SK-N-MC (cell line): Measurements from ENCODE around the gene CCDC142.

Source experiments
- EZH2 ChIP-seq: fragments of 200-600 bp; sonication (generic); IDR thresholded peaks from one replicate; pipeline ENCODE4 v1.6.1; 2017; ENCODE audit warnings: antibody characterized with exemption
- POLR2AphosphoS5 ChIP-seq: IDR thresholded peaks from 2 replicates; pipeline ENCODE4 v1.6.1; 2012; ENCODE audit warnings: mild to moderate bottlenecking, low read depth, low read length, borderline replicate concordance

GRCh38 chr2:74464406-74464805, 18.4 kb downstream of the CCDC142 start:
- TF ChIP-seq EZH2, result no peak
- no peak for TF ChIP-seq POLR2AphosphoS5
